Measurements from ENCODE around the gene MMP7. TPM values are rescaled to one million over a fixed set of nuclear protein-coding genes. Genes with fewer than 3 reads are reported as not detected.

MMP7 gene
- total RNA-seq, 1 experiment from 2014 or later: 0.61 TPM

DNA sequence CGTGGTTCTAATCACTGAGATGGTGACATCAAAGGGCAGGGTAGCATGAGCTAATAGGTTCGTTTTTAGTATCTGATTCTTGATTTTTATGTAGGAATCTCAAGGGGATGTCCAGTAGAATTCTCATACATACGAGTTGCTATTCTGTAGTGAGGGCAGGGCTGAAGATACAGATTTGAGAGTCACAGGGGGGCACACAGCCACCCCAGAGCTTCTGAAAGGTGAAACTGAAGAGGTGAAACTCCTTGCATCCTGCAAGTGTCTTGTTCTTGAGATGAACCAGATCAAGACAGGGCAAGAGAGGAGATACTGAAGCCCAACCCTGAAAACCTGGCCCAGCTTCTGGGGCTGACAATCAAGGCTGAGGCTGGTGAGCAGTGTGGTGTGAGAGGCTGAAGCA lies 42.3 kb downstream of the MMP7 start (continued):
- TF ChIP-seq, protein P1, sequence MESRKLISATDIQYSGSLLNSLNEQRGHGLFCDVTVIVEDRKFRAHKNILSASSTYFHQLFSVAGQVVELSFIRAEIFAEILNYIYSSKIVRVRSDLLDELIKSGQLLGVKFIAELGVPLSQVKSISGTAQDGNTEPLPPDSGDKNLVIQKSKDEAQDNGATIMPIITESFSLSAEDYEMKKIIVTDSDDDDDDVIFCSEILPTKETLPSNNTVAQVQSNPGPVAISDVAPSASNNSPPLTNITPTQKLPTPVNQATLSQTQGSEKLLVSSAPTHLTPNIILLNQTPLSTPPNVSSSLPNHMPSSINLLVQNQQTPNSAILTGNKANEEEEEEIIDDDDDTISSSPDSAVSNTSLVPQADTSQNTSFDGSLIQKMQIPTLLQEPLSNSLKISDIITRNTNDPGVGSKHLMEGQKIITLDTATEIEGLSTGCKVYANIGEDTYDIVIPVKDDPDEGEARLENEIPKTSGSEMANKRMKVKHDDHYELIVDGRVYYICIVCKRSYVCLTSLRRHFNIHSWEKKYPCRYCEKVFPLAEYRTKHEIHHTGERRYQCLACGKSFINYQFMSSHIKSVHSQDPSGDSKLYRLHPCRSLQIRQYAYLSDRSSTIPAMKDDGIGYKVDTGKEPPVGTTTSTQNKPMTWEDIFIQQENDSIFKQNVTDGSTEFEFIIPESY (IDR thresholded peaks at IDR 0.05; ENCODE audit: extremely low read depth, insufficient replicate concordance, low read length): no peak
- TF ChIP-seq SP1 (IDR thresholded peaks at IDR 0.05; ENCODE audit: low read depth): no peak
- no peak for TF ChIP-seq ELF1 (IDR thresholded peaks at IDR 0.05; ENCODE audit: borderline replicate concordance, low read depth)
- TF ChIP-seq EZH2 (IDR thresholded peaks at IDR 0.05): no peak

DNA sequence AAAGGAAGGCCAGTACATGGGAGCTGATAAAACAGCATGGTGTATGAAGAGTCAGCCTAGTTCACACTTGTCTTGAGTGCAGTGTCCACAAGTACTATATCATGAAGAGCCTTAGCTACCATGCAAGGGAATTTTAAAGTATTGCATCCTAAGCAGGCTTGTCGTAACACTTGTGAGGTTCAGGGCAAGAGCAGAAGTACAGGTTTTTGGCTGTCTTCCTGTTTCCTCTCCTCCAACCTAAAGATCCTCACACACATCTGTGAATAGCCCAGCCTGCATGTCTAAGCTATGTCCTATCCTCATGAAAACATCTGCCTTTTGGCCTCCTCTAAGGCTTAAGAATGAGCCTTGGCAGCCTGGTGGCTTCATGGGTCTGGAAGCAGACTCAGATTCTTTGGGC lies 43.3 kb downstream of the MMP7 start:
- CTCF ChIA-PET: interaction anchor here (1.2 kb wide), 1 partner anchor 179 kb away, joined by 3 read pairs; no protein-coding TSS in a partner anchor
- intact Hi-C loops (cut with micrococcal nuclease): no loop called here

More for the DNA sequence above, 43.3 kb downstream of the MMP7 start:
- Histone ChIP-seq H3K4me1 (ENCODE audit: control insufficient read depth in 1 of 2, insufficient read depth in 2 of 2, low read length in 2 of 2) (no peaks in the 10 kb centered on the region; a peak in 1 of 4 replicates), H3K36me3 (ENCODE audit: control insufficient read depth in 1 of 2, insufficient read depth in 2 of 2, low read length in 2 of 2) (no peaks in the 10 kb centered on the region), H3K4me3 (replicated peaks in 1 of 2; ENCODE audit: low read depth in 1 of 2, low read length in 2 of 2) (no peak overlapping the region), H3K27me3 (ENCODE audit: insufficient read depth, low read length) (no peaks in the 10 kb centered on the region), H3K79me2 (ENCODE audit: insufficient read depth, low read length) (no peaks in the 10 kb centered on the region), H4K20me1 (ENCODE audit: insufficient read depth) (no peaks in the 10 kb centered on the region), H3K9me2 (ENCODE audit: insufficient read depth) (no peaks in the 10 kb centered on the region), H3K9me3 (ENCODE audit: control insufficient read depth in 1 of 2, insufficient read depth in 1 of 2, low read depth in 1 of 2, low read length in 2 of 2) (no peaks in the 10 kb centered on the region), H3K4me2 (ENCODE audit: low read length) (no peak overlapping the region), H2AFZ (ENCODE audit: low read depth, low read length, poor library complexity, severe bottlenecking) (no peak overlapping the region), H3K27ac (ENCODE audit: low read depth, low read length) (no peak overlapping the region), H3K9ac (ENCODE audit: low read length) (no peak overlapping the region)
- no TSS peak for BruUV-seq (replicated peaks)
- no peak for DNase-seq (ENCODE audit: low read depth, low spot score)
- TF ChIP-seq POLR2A (IDR thresholded peaks at IDR 0.05; ENCODE audit: borderline replicate concordance, extremely low read depth, insufficient read depth, insufficient read length): no peak
- TF ChIP-seq TCF7L2 (IDR thresholded peaks at IDR 0.05; ENCODE audit: borderline replicate concordance, extremely low read depth, insufficient read depth, insufficient read length): no peak
- TF ChIP-seq, protein P2, sequence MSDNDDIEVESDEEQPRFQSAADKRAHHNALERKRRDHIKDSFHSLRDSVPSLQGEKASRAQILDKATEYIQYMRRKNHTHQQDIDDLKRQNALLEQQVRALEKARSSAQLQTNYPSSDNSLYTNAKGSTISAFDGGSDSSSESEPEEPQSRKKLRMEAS (IDR thresholded peaks at IDR 0.05): no peak
- no peak for TF ChIP-seq EZH2phosphoT487 (IDR thresholded peaks at IDR 0.05; ENCODE audit: borderline replicate concordance)
- no peak for TF ChIP-seq EZH2 (IDR thresholded peaks at IDR 0.05)
- no peak for TF ChIP-seq EGR1 (IDR thresholded peaks at IDR 0.05; ENCODE audit: low read depth)
- TF ChIP-seq SRF (IDR thresholded peaks at IDR 0.05; ENCODE audit: low read depth): no peak
- TF ChIP-seq SP1 (IDR thresholded peaks at IDR 0.05; ENCODE audit: low read depth): no peak
- ChIA-PET POLR2A (no interaction called here), RAD21 (ENCODE audit: low non-redundant PET in 1 of 2, low total read pairs in 2 of 2, uncharacterized antibody in 2 of 2, unreplicated experiment in 2 of 2) (no interaction called here)
- ATAC-seq: no peak
